ENCODE measurements around the gene TBC1D2. TPM values are rescaled to one million over a fixed set of nuclear protein-coding genes. Genes with fewer than 3 reads are reported as not detected.

TBC1D2 gene
- total RNA-seq, 4 donors from 2014 or later: 2.5 to 10.9 (median 7.5) TPM

- Histone ChIP-seq H3K9me3 (no peaks in the 10 kb centered on the region), H3K4me1 (no peaks in the 10 kb centered on the region), H3K4me3 (no peak overlapping the region), H3K27me3 (no peaks in the 10 kb centered on the region), H3K36me3 (no peaks in the 10 kb centered on the region), H3K27ac (no peak overlapping the region)
- intact Hi-C loops (cut with DNase I; ENCODE audit: low total_unique reads): no loop called here
- TF ChIP-seq, protein P1, sequence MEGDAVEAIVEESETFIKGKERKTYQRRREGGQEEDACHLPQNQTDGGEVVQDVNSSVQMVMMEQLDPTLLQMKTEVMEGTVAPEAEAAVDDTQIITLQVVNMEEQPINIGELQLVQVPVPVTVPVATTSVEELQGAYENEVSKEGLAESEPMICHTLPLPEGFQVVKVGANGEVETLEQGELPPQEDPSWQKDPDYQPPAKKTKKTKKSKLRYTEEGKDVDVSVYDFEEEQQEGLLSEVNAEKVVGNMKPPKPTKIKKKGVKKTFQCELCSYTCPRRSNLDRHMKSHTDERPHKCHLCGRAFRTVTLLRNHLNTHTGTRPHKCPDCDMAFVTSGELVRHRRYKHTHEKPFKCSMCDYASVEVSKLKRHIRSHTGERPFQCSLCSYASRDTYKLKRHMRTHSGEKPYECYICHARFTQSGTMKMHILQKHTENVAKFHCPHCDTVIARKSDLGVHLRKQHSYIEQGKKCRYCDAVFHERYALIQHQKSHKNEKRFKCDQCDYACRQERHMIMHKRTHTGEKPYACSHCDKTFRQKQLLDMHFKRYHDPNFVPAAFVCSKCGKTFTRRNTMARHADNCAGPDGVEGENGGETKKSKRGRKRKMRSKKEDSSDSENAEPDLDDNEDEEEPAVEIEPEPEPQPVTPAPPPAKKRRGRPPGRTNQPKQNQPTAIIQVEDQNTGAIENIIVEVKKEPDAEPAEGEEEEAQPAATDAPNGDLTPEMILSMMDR (IDR thresholded peaks at IDR 0.05): no peak
- no peak for TF ChIP-seq POLR2A (IDR thresholded peaks at IDR 0.05)
- DNase-seq: no peak
Measured at GRCh38 chr9:98232926-98233325, 22.5 kb downstream of the TBC1D2 start.

GRCh38 chr9:98231770-98232478, 23.5 kb downstream of the TBC1D2 start:
- TF ChIP-seq POLR2A (IDR thresholded peaks at IDR 0.05): no peak
- TF ChIP-seq, protein P1 (IDR thresholded peaks at IDR 0.05): no peak
- H3K36me3 ChIP-seq: no peaks in the 10 kb centered on the region
- H3K9me3 ChIP-seq: no peaks in the 10 kb centered on the region
- intact Hi-C loops (cut with DNase I; ENCODE audit: low total_unique reads): no loop called here
- H3K4me3 ChIP-seq: no peak overlapping the region
- H3K27me3 ChIP-seq: no peaks in the 10 kb centered on the region
- H3K4me1 ChIP-seq: no peaks in the 10 kb centered on the region
- DNase-seq: no peak
- H3K27ac ChIP-seq: no peak overlapping the region

DNA sequence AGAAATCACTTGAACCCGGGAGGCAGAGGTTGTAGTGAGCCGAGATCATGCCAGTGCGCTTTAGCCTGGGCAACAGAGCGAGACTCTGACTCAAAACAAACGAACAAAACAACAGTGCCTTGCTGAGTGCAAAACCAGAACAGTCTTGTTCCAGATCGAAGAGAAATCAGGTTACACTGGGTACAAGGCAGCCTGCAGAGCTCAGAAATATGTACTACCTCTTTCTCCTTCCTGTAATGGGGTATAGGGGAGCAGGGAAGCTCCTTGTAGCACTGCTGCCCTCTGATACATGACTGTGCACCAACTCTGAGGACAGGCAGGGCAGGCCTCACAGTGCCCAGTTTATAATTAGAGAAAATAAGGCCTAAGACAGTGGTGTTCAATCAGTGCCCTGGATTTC, 24.7 kb downstream of the TBC1D2 start:
- no peak for DNase-seq
- H3K9me3 ChIP-seq: no peaks in the 10 kb centered on the region
- intact Hi-C loops (cut with DNase I; ENCODE audit: low total_unique reads): no loop called here
- no peaks in the 10 kb centered on the region for H3K4me1 ChIP-seq
- TF ChIP-seq POLR2A (IDR thresholded peaks at IDR 0.05): no peak
- TF ChIP-seq, protein P1 (IDR thresholded peaks at IDR 0.05): no peak
- H3K36me3 ChIP-seq: no peaks in the 10 kb centered on the region
- no peak overlapping the region for H3K4me3 ChIP-seq
- no peak overlapping the region for H3K27ac ChIP-seq
- no peaks in the 10 kb centered on the region for H3K27me3 ChIP-seq

- Histone ChIP-seq H3K9me3 (no peaks in the 10 kb centered on the region), H3K4me1 (no peaks in the 10 kb centered on the region), H3K27me3 (no peaks in the 10 kb centered on the region), H3K4me3 (no peak overlapping the region), H3K27ac (no peak overlapping the region), H3K36me3 (no peaks in the 10 kb centered on the region)
- DNase-seq: no peak
- TF ChIP-seq, protein P1 (IDR thresholded peaks at IDR 0.05): no peak
- TF ChIP-seq POLR2A (IDR thresholded peaks at IDR 0.05): no peak
- intact Hi-C loops (cut with DNase I; ENCODE audit: low total_unique reads): no loop called here
Measured at GRCh38 chr9:98230304-98230703, 25.1 kb downstream of the TBC1D2 start.

DNA sequence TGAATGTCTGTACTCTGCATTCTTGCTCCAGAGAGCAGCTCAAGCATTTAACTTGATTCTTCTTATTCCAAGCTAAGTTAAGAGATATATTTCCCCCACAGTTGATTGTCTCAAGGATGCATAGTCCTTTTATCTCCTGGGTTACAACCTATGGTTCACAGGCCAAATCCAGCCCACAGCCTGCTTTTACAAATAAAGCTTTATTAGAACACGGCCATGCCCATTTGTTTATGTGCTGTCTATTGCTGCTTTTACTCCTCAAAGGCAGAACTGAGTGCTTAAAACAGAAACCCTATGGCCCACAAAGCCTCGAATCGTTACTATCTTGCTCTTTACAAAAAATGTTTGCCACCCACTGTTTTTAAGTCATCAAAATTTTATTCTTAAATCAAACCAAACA, 25.8 kb downstream of the TBC1D2 start:
- Histone ChIP-seq H3K4me3 (no peak overlapping the region), H3K27me3 (no peaks in the 10 kb centered on the region), H3K4me1 (no peaks in the 10 kb centered on the region), H3K9me3 (no peaks in the 10 kb centered on the region), H3K36me3 (no peaks in the 10 kb centered on the region), H3K27ac (no peak overlapping the region)
- TF ChIP-seq, protein P1 (IDR thresholded peaks at IDR 0.05): no peak
- TF ChIP-seq POLR2A (IDR thresholded peaks at IDR 0.05): no peak
- intact Hi-C loops (cut with DNase I; ENCODE audit: low total_unique reads): no loop called here
- DNase-seq: no peak

All from uterus (tissue), 4 donors.